ENCODE data around the gene GNL3.
"Not testable (repeated sequence)": the region's sequence is repeated elsewhere in the genome, so short reads cannot be mapped to it uniquely, and the experiment has no call there.

The GNL3 gene, protein sequence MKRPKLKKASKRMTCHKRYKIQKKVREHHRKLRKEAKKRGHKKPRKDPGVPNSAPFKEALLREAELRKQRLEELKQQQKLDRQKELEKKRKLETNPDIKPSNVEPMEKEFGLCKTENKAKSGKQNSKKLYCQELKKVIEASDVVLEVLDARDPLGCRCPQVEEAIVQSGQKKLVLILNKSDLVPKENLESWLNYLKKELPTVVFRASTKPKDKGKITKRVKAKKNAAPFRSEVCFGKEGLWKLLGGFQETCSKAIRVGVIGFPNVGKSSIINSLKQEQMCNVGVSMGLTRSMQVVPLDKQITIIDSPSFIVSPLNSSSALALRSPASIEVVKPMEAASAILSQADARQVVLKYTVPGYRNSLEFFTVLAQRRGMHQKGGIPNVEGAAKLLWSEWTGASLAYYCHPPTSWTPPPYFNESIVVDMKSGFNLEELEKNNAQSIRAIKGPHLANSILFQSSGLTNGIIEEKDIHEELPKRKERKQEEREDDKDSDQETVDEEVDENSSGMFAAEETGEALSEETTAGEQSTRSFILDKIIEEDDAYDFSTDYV

DNA sequence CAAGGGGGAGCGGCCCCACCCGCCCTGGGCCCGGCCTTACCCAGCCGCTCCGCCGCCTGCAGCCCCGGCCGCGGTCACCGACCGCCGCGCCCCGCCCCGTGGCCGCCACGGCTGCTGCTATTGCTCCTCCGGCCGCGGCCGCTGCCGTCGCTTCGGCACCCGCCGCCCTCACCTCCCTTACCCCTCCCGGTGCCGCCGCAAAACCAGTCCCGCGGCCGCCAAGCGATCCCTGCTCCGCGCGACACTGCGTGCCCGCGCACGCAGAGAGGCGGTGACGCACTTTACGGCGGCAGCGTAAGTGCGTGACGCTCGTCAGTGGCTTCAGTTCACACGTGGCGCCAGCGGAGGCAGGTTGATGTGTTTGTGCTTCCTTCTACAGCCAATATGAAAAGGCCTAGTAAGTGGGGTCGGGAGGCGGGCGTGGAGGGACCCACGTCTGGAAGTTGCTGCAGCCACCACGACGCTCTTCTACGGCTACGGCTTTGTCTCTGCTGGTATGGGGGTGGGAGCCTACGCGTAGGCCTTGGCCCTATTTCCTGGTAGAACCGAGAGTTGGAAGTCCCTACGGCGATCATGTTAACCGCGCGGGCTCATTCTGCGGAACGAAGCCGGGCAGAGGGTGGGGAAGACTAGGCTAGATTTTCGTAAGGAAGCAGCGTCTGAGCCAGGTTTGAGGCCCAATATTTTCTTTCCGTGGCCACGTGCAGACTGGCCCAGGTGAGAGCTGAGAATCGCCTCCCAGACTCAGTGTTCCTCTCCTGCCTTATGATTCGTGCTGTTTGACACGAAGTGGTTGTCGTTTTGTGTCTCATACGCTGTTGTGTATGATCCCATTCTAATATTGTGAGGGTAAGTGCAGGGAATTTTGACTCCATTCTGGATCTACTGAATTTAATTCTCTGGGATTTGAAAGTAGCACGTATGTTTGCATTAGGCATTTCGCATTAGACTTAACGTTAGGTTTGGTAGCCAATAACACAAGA, at the start of gene GNL3, which contains the start of gene PBRM1:
GNL3 (plus strand) TSS at position 324 of the 983 bp plus-strand sequence; CDS start at position 385, 61 bp downstream.
PBRM1 (minus strand) TSS at position 205 of the 983 bp plus-strand sequence.
- peak; percentile 91 for DNase-seq (ENCODE audit: low read depth, low spot score)

GRCh38 chr3:52636673-52637072, 49.2 kb upstream of the GNL3 start:
- DNase-seq (ENCODE audit: low read depth, low spot score): no peak

DNA sequence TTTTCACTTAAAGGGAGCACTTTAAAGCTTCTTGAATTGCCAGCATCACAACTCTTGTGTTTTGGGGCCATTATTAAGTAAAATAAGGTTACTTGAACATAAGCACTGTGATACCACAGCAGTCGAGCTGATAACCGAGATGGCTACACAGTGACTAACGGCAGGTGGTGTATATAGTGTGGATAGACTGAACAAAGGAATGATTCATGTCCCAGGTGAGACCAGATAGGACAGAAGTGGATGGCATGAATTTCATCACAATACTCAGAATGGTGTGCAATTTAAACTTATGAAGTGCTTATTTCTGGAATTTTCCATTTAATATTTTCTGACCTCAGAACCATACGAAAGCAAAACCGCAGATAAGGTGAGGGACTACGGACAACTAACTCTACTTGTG, 40.3 kb upstream of the GNL3 start:
- no peak for DNase-seq (ENCODE audit: low read depth, low spot score)

DNA sequence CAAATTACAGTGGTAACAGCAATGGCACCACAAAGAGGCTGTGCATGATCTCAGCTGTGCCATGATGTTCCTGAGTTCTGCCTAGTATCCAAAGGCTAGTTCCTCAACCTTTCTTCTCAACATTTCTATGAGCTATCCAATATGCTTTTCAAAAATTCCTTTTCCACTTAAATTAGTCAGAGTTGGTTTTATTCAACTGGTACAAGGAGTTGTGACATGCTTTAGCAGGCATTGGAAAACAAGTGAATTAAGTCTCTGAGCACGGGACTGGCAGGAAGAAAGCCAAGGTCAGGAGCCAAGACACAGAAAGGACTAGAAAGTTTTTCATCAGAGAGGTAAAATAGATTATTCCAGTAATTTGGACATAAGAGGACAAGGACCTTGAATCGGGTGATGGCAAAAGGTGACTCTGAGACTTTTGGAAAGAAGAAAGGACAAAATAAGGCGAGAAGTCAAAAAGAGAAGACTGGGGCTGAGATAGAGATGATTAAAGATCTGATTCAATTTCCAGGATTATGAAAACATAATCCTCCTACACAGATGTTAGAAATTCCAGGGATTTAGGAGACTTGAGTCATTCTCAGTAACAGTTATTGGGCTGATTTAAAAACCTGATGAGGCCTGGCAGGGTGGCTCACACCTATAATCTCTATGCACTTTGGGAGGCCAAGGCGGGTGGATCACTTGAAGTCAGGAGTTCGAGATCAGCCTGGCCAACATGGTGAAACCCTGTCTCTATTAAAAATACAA, 36.2 kb upstream of the GNL3 start:
- no peak for DNase-seq (ENCODE audit: low read depth, low spot score)

GRCh38 chr3:52650439-52650838, 35.4 kb upstream of the GNL3 start:
- DNase-seq (ENCODE audit: low read depth, low spot score): no peak

DNA sequence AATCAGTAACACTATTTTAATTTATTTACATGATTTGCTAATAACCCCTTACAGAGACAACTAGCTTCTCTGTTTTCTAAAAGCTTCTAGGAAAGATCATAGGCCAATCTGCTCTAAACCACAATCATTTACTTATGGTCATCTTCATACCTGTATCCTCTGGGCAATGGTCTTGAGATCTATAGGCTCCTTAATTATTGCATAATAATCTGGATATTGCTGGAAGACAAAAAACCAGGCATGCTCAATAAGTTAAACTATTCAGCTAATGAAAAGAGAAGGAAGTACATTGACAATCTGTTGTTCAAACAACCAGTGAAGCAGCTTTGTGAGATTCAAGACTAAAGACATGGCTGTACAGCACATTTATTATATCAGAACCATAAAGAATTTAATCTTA, 34.2 kb upstream of the GNL3 start:
- DNase-seq (ENCODE audit: low read depth, low spot score): no peak

DNA sequence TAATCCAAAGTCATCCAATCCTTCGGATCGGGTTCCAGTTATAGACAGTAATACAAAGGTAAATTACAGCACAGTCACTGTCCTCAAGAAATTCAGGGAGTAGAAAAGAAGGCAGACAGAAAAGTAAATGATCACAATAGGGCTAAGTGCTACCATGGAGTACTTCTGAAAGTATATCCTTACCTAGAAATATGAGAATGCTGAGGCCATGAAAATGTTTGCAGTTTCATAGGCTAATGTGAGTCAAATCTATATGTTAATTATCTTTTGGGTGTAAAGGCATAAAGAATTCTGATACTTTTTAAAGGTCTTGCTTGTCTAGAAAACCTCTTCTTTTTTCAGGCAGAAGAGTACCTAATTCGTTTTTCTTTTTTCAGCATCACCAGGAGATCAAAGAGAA, 29.9 kb upstream of the GNL3 start:
- no peak for DNase-seq (ENCODE audit: low read depth, low spot score)

- DNase-seq (ENCODE audit: low read depth, low spot score): no peak
Observed at GRCh38 chr3:52660046-52660445, 25.8 kb upstream of the GNL3 start.

DNA sequence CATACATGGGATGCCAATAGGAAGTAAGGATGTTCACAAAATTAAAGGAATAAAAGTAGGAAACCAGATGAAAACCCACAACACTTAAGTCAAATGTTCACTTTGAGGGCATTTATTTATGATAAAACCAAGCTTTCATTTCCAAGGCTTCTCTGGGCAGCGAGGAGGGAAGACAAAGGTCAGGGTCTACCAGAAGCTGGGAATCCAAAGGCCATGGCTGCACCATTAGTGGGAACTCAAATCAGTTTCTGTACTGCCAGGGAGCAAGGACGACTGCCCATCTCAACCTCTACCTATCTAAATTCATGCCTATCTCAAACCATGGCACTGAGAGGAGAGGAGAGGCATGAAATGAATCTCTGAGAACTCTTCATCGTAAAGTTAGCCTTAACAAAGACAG, 22.7 kb upstream of the GNL3 start:
- no peak for DNase-seq (ENCODE audit: low read depth, low spot score)

- peak; percentile 97 for DNase-seq (ENCODE audit: low read depth, low spot score)
Observed at GRCh38 chr3:52670621-52671521, 15.0 kb upstream of the GNL3 start.

DNA sequence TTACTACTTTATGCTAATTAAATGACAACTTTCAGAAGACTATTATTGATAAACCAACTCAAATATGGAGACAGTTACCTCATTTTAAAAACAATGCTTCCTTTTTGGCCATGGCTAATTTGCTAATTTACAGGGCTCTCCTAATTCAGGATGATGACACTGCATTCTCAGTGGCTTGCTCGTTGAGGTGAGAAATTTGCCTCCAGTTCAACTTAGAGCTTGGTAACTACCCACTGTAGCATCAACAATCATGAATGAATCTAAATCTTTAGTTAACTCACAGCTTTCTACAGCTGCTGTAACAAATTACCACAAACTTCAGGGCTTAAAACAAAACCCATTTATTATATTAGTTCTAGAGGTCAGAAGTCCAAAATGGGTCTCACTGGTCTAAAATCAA, 14.2 kb upstream of the GNL3 start:
- DNase-seq (ENCODE audit: low read depth, low spot score): no peak

- DNase-seq (ENCODE audit: low read depth, low spot score): not testable (repeated sequence)
Observed at GRCh38 chr3:52676201-52676600, 9.6 kb upstream of the GNL3 start.

DNA sequence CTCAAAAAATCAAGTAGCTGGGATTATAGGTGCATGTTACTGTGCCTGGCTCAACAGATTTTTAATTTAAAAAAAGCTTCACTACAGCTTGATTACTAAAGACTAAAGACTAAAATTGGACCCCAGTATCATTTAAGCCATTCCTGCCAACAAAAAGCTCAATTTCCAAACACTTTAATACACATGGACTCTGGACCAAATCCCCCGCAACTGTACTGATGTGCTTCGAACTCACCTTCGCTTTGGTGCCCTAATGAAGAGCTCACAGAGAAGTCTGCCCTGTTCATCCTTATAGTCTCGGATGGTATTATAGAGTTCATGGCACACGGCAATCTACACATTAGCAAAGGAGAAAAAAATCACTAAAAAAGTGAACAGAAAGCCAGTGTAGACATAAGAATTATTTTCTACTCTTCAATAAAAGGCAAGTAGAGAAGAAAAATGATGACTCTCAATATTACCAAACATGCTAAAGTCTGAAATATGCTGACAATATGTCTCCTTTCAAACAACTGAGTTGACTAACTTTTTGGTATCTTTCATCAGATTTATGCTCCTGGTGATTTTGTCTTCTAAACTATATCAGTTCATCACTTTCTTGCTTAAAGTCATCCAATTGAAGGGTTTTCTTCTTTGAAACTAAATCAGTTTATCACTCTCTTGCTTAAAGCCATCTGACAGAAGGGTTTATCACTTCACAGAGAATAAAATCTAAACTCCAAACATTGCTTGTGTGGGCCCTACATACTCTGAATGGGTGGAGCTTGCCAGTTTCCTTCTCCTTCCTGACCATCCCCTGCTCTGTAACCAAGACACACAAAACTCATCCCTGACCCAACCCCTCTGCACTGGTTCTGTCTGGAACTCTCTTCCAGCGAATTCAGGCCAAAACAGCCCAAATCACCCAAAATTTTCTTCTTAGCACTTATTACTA, 7.3 kb upstream of the GNL3 start:
- no peak for DNase-seq (ENCODE audit: low read depth, low spot score)

- no peak for DNase-seq (ENCODE audit: low read depth, low spot score)
Observed at GRCh38 chr3:52679199-52679538, 6.7 kb upstream of the GNL3 start.

DNA sequence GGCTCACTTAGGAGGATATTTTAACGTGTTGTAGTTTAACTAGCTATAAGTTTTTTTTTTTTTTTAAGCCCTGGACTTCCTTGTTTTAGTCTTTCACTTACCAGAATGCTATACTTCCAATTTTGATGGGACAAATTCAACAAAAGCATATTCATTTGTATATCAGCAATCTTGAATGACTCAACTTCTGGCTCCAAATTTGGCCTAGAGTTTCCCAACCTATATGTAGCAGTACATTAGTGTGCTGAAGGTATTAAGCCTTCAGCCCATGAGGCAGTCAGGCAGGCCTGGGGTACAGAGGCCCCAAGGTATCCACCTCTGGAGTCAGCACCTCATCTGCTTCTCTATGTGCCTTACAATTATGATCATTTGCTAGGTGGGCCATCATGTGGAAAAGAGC, 6.0 kb upstream of the GNL3 start:
- DNase-seq (ENCODE audit: low read depth, low spot score): no peak

- DNase-seq (ENCODE audit: low read depth, low spot score): no peak
Observed at GRCh38 chr3:52681596-52681995, 4.2 kb upstream of the GNL3 start.

GRCh38 chr3:52682016-52682415, 3.8 kb upstream of the GNL3 start:
- DNase-seq (ENCODE audit: low read depth, low spot score): no peak

GRCh38 chr3:52683611-52684010, 2.2 kb upstream of the GNL3 start:
- DNase-seq (ENCODE audit: low read depth, low spot score): no peak

GRCh38 chr3:52684184-52684583, 1.6 kb upstream of the GNL3 start:
- DNase-seq (ENCODE audit: low read depth, low spot score): no peak

Data from brain pericyte (primary cell).